ENCODE results near the gene CCSER1.

The CCSER1 gene

GRCh38 chr4:90840291-90840690 is 713.1 kb downstream of the CCSER1 start:
- Histone ChIP-seq H3F3A (ENCODE audit: insufficient read depth, low read length) (no peaks in the 10 kb centered on the region), H3K27me3 (ENCODE audit: insufficient read depth, low read length) (no peaks in the 10 kb centered on the region), H3K9me2 (ENCODE audit: low read depth, low read length) (no peaks in the 10 kb centered on the region), H4K20me1 (ENCODE audit: insufficient read depth, low read length) (no peaks in the 10 kb centered on the region), H3K9me3 (ENCODE audit: low read length) (no peaks in the 10 kb centered on the region), H3K4me2 (ENCODE audit: low read length) (no peak overlapping the region), H3K36me3 (ENCODE audit: insufficient read depth, low read length) (no peaks in the 10 kb centered on the region), H3K9ac (ENCODE audit: low read length) (no peak overlapping the region), H3K4me1 (ENCODE audit: insufficient read depth, low read length, severe bottlenecking) (no peaks in the 10 kb centered on the region), H2AFZ (ENCODE audit: low read length) (no peak overlapping the region), H3K4me3 (ENCODE audit: low read depth, low read length, poor library complexity, severe bottlenecking) (no peak overlapping the region), H3K27ac (ENCODE audit: low read depth, low read length, poor library complexity, severe bottlenecking) (no peak overlapping the region), H3K79me2 (ENCODE audit: insufficient read depth, low read length) (no peaks in the 10 kb centered on the region)
- TF ChIP-seq EZH2 (IDR thresholded peaks at IDR 0.05; ENCODE audit: borderline replicate concordance, low read length) = no peak
- no peak for TF ChIP-seq CTCF (IDR thresholded peaks at IDR 0.05; ENCODE audit: low read length)

- H3K27ac ChIP-seq (ENCODE audit: low read depth, low read length, poor library complexity, severe bottlenecking) = no peak overlapping the region
- no peaks in the 10 kb centered on the region for H3K9me3 ChIP-seq (ENCODE audit: low read length)
- H3K79me2 ChIP-seq (ENCODE audit: insufficient read depth, low read length) = no peaks in the 10 kb centered on the region
Measured at GRCh38 chr4:90840828-90841227, 713.6 kb downstream of the CCSER1 start.

GRCh38 chr4:90841676-90842075 is 714.5 kb downstream of the CCSER1 start:
- H3K9me2 ChIP-seq (ENCODE audit: low read depth, low read length) = no peaks in the 10 kb centered on the region
- TF ChIP-seq CTCF (IDR thresholded peaks at IDR 0.05; ENCODE audit: low read length) = no peak
- TF ChIP-seq EZH2 (IDR thresholded peaks at IDR 0.05; ENCODE audit: borderline replicate concordance, low read length) = no peak
- H3K4me2 ChIP-seq (ENCODE audit: low read length) = no peak overlapping the region
- H2AFZ ChIP-seq (ENCODE audit: low read length) = no peak overlapping the region
- H3K4me1 ChIP-seq (ENCODE audit: insufficient read depth, low read length, severe bottlenecking) = no peaks in the 10 kb centered on the region
- no peaks in the 10 kb centered on the region for H3K79me2 ChIP-seq (ENCODE audit: insufficient read depth, low read length)
- no peaks in the 10 kb centered on the region for H3K27me3 ChIP-seq (ENCODE audit: insufficient read depth, low read length)
- no peaks in the 10 kb centered on the region for H3F3A ChIP-seq (ENCODE audit: insufficient read depth, low read length)
- H3K9me3 ChIP-seq (ENCODE audit: low read length) = no peaks in the 10 kb centered on the region
- H3K36me3 ChIP-seq (ENCODE audit: insufficient read depth, low read length) = no peaks in the 10 kb centered on the region
- H3K4me3 ChIP-seq (ENCODE audit: low read depth, low read length, poor library complexity, severe bottlenecking) = no peak overlapping the region
- H3K9ac ChIP-seq (ENCODE audit: low read length) = no peak overlapping the region
- H4K20me1 ChIP-seq (ENCODE audit: insufficient read depth, low read length) = no peaks in the 10 kb centered on the region
- no peak overlapping the region for H3K27ac ChIP-seq (ENCODE audit: low read depth, low read length, poor library complexity, severe bottlenecking)

More at GRCh38 chr4:90840828-90841227, 713.6 kb downstream of the CCSER1 start:
- no peak overlapping the region for H3K4me3 ChIP-seq (ENCODE audit: low read depth, low read length, poor library complexity, severe bottlenecking)
- H3K9me2 ChIP-seq (ENCODE audit: low read depth, low read length) = no peaks in the 10 kb centered on the region
- TF ChIP-seq EZH2 (IDR thresholded peaks at IDR 0.05; ENCODE audit: borderline replicate concordance, low read length) (no peak), CTCF (IDR thresholded peaks at IDR 0.05; ENCODE audit: low read length) (no peak)
- H3K9ac ChIP-seq (ENCODE audit: low read length) = no peak overlapping the region
- no peaks in the 10 kb centered on the region for H3K4me1 ChIP-seq (ENCODE audit: insufficient read depth, low read length, severe bottlenecking)
- no peaks in the 10 kb centered on the region for H3K36me3 ChIP-seq (ENCODE audit: insufficient read depth, low read length)
- H4K20me1 ChIP-seq (ENCODE audit: insufficient read depth, low read length) = no peaks in the 10 kb centered on the region
- H3K27me3 ChIP-seq (ENCODE audit: insufficient read depth, low read length) = no peaks in the 10 kb centered on the region
- no peak overlapping the region for H3K4me2 ChIP-seq (ENCODE audit: low read length)
- no peaks in the 10 kb centered on the region for H3F3A ChIP-seq (ENCODE audit: insufficient read depth, low read length)
- H2AFZ ChIP-seq (ENCODE audit: low read length) = no peak overlapping the region

Data from OCI-LY1 (cell line).